ENCODE measurements around the gene GLS2. TPM values are rescaled to one million over a fixed set of nuclear protein-coding genes. Genes with fewer than 3 reads are reported as not detected.

Gene GLS2
- total and polyA plus RNA-seq, 9 of the 15 experiments (the other 6 are each of a cell fraction or from before 2014, with no cell fraction given): 0.11 TPM; not detected in 8

Other genes starting within 250 kb of the GLS2 start
Only the 7 nearest of the 16 such genes appear.
- 32.7 and 36.9 TPM in 2 replicates for gene STAT2, start 128.1 kb downstream of the GLS2 start, total RNA-seq (2014; rRNA removed)
- 38.6 and 40.3 TPM in 2 replicates for gene STAT2, start 128.1 kb downstream of the GLS2 start, total RNA-seq (2014; rRNA removed; fragmentation: Illumina TruSeq; extraction: Trizol)
- 39.1 and 40.5 TPM in 2 replicates for gene STAT2, start 128.1 kb downstream of the GLS2 start, total RNA-seq (2015; rRNA removed; fragmentation: Illumina TruSeq; extraction: Trizol)
- 46.9 and 49.3 TPM in 2 replicates for gene STAT2, start 128.1 kb downstream of the GLS2 start, total RNA-seq (2021)
- gene STAT2, start 128.1 kb downstream of the GLS2 start, polyA plus RNA-seq (2011; rRNA removed): 44.2 and 71.2 TPM in 2 replicates
- gene STAT2, start 128.1 kb downstream of the GLS2 start, polyA plus RNA-seq (2014; fragmentation: Illumina TruSeq; extraction: Trizol): 38.2 and 39.2 TPM in 2 replicates
- gene STAT2, start 128.1 kb downstream of the GLS2 start, polyA plus RNA-seq (2014; fragmentation: Nextera tagmentation; extraction: Ambion mirVana): 10 to 100 TPM; 15.5 to 16.9 TPM
- 39.1 and 40.1 TPM in 2 replicates for gene STAT2, start 128.1 kb downstream of the GLS2 start, polyA plus RNA-seq (2014; rRNA removed)
- gene APOF, start 125.3 kb downstream of the GLS2 start, total RNA-seq (2014; rRNA removed): 0.09 TPM in 1 of 2 replicates, not detected in the other
- not detected in 2 replicates for gene APOF, start 125.3 kb downstream of the GLS2 start, total RNA-seq (2014; rRNA removed; fragmentation: Illumina TruSeq; extraction: Trizol)
- gene APOF, start 125.3 kb downstream of the GLS2 start, total RNA-seq (2015; rRNA removed; fragmentation: Illumina TruSeq; extraction: Trizol): not detected in 2 replicates
- gene APOF, start 125.3 kb downstream of the GLS2 start, total RNA-seq (2021): 0.09 TPM in 1 of 2 replicates, not detected in the other
- not detected in 2 replicates for gene APOF, start 125.3 kb downstream of the GLS2 start, polyA plus RNA-seq (2011; rRNA removed)
- not detected in 2 replicates for gene APOF, start 125.3 kb downstream of the GLS2 start, polyA plus RNA-seq (2014; fragmentation: Illumina TruSeq; extraction: Trizol)
- under 1 TPM; 0.14 to 0.15 TPM for gene APOF, start 125.3 kb downstream of the GLS2 start, polyA plus RNA-seq (2014; fragmentation: Nextera tagmentation; extraction: Ambion mirVana)
- not detected in 2 replicates for gene APOF, start 125.3 kb downstream of the GLS2 start, polyA plus RNA-seq (2014; rRNA removed)
- gene TIMELESS, start 38.7 kb downstream of the GLS2 start, total RNA-seq (2014; rRNA removed): 49.8 and 52.2 TPM in 2 replicates
- 27.8 and 29.7 TPM in 2 replicates for gene TIMELESS, start 38.7 kb downstream of the GLS2 start, total RNA-seq (2014; rRNA removed; fragmentation: Illumina TruSeq; extraction: Trizol)
- gene TIMELESS, start 38.7 kb downstream of the GLS2 start, total RNA-seq (2015; rRNA removed; fragmentation: Illumina TruSeq; extraction: Trizol): 32.4 and 35.8 TPM in 2 replicates
- gene TIMELESS, start 38.7 kb downstream of the GLS2 start, total RNA-seq (2021): 53.5 and 59.2 TPM in 2 replicates
- gene TIMELESS, start 38.7 kb downstream of the GLS2 start, polyA plus RNA-seq (2011; rRNA removed): 14.9 and 16.7 TPM in 2 replicates
- 54.4 and 58.1 TPM in 2 replicates for gene TIMELESS, start 38.7 kb downstream of the GLS2 start, polyA plus RNA-seq (2014; fragmentation: Illumina TruSeq; extraction: Trizol)
- gene TIMELESS, start 38.7 kb downstream of the GLS2 start, polyA plus RNA-seq (2014; fragmentation: Nextera tagmentation; extraction: Ambion mirVana): 10 to 100 TPM; 11.9 to 17.8 TPM
- gene TIMELESS, start 38.7 kb downstream of the GLS2 start, polyA plus RNA-seq (2014; rRNA removed): 43.5 and 49.1 TPM in 2 replicates
- gene MIP, start 33.5 kb downstream of the GLS2 start, total RNA-seq (2014; rRNA removed): 0.36 TPM in 1 of 2 replicates, not detected in the other
- not detected in 2 replicates for gene MIP, start 33.5 kb downstream of the GLS2 start, total RNA-seq (2014; rRNA removed; fragmentation: Illumina TruSeq; extraction: Trizol)
- gene MIP, start 33.5 kb downstream of the GLS2 start, total RNA-seq (2015; rRNA removed; fragmentation: Illumina TruSeq; extraction: Trizol): 0.08 TPM in 1 of 2 replicates, not detected in the other
- gene MIP, start 33.5 kb downstream of the GLS2 start, total RNA-seq (2021): 0.29 TPM in 1 of 2 replicates, not detected in the other
- 0.08 TPM in 1 of 2 replicates, not detected in the other for gene MIP, start 33.5 kb downstream of the GLS2 start, polyA plus RNA-seq (2011; rRNA removed)
- 0.09 TPM in 1 of 2 replicates, not detected in the other for gene MIP, start 33.5 kb downstream of the GLS2 start, polyA plus RNA-seq (2014; fragmentation: Illumina TruSeq; extraction: Trizol)
- under 1 TPM; 0.14 to 0.24 TPM for gene MIP, start 33.5 kb downstream of the GLS2 start, polyA plus RNA-seq (2014; fragmentation: Nextera tagmentation; extraction: Ambion mirVana)
- gene MIP, start 33.5 kb downstream of the GLS2 start, polyA plus RNA-seq (2014; rRNA removed): not detected in 2 replicates
- gene SPRYD4, start 19.6 kb downstream of the GLS2 start, total RNA-seq (2014; rRNA removed): 1.8 and 2.4 TPM in 2 replicates
- 2.5 and 2.7 TPM in 2 replicates for gene SPRYD4, start 19.6 kb downstream of the GLS2 start, total RNA-seq (2014; rRNA removed; fragmentation: Illumina TruSeq; extraction: Trizol)
- 2.3 and 2.6 TPM in 2 replicates for gene SPRYD4, start 19.6 kb downstream of the GLS2 start, total RNA-seq (2015; rRNA removed; fragmentation: Illumina TruSeq; extraction: Trizol)
- 2.6 and 2.8 TPM in 2 replicates for gene SPRYD4, start 19.6 kb downstream of the GLS2 start, total RNA-seq (2021)
- gene SPRYD4, start 19.6 kb downstream of the GLS2 start, polyA plus RNA-seq (2011; rRNA removed): 3.3 and 3.9 TPM in 2 replicates
- gene SPRYD4, start 19.6 kb downstream of the GLS2 start, polyA plus RNA-seq (2014; fragmentation: Illumina TruSeq; extraction: Trizol): 2.9 and 3.1 TPM in 2 replicates
- 1 to 10 TPM; 3.8 to 4.7 TPM for gene SPRYD4, start 19.6 kb downstream of the GLS2 start, polyA plus RNA-seq (2014; fragmentation: Nextera tagmentation; extraction: Ambion mirVana)
- gene SPRYD4, start 19.6 kb downstream of the GLS2 start, polyA plus RNA-seq (2014; rRNA removed): 2.6 and 2.7 TPM in 2 replicates
- gene RBMS2, start 33.7 kb upstream of the GLS2 start, total RNA-seq (2014; rRNA removed): 0.09 and 0.12 TPM in 2 replicates
- gene RBMS2, start 33.7 kb upstream of the GLS2 start, total RNA-seq (2014; rRNA removed; fragmentation: Illumina TruSeq; extraction: Trizol): 0.25 and 1.2 TPM in 2 replicates
- gene RBMS2, start 33.7 kb upstream of the GLS2 start, total RNA-seq (2015; rRNA removed; fragmentation: Illumina TruSeq; extraction: Trizol): 0.19 and 0.29 TPM in 2 replicates
- gene RBMS2, start 33.7 kb upstream of the GLS2 start, total RNA-seq (2021): 0.66 and 2.4 TPM in 2 replicates
- gene RBMS2, start 33.7 kb upstream of the GLS2 start, polyA plus RNA-seq (2011; rRNA removed): 1.3 and 1.5 TPM in 2 replicates
- 0.44 and 10.5 TPM in 2 replicates for gene RBMS2, start 33.7 kb upstream of the GLS2 start, polyA plus RNA-seq (2014; fragmentation: Illumina TruSeq; extraction: Trizol)
- under 1 TPM; 0.08 to 0.31 TPM for gene RBMS2, start 33.7 kb upstream of the GLS2 start, polyA plus RNA-seq (2014; fragmentation: Nextera tagmentation; extraction: Ambion mirVana)
- gene RBMS2, start 33.7 kb upstream of the GLS2 start, polyA plus RNA-seq (2014; rRNA removed): 0.36 and 0.78 TPM in 2 replicates
- 26.2 and 30.6 TPM in 2 replicates for gene BAZ2A, start 142.2 kb upstream of the GLS2 start, total RNA-seq (2014; rRNA removed)
- gene BAZ2A, start 142.2 kb upstream of the GLS2 start, total RNA-seq (2014; rRNA removed; fragmentation: Illumina TruSeq; extraction: Trizol): 18.4 and 22.5 TPM in 2 replicates
- gene BAZ2A, start 142.2 kb upstream of the GLS2 start, total RNA-seq (2015; rRNA removed; fragmentation: Illumina TruSeq; extraction: Trizol): 18.6 and 24.1 TPM in 2 replicates
- gene BAZ2A, start 142.2 kb upstream of the GLS2 start, total RNA-seq (2021): 72.1 and 86.4 TPM in 2 replicates
- 60.2 and 106 TPM in 2 replicates for gene BAZ2A, start 142.2 kb upstream of the GLS2 start, polyA plus RNA-seq (2011; rRNA removed)
- gene BAZ2A, start 142.2 kb upstream of the GLS2 start, polyA plus RNA-seq (2014; fragmentation: Illumina TruSeq; extraction: Trizol): 74.3 and 82.1 TPM in 2 replicates
- gene BAZ2A, start 142.2 kb upstream of the GLS2 start, polyA plus RNA-seq (2014; fragmentation: Nextera tagmentation; extraction: Ambion mirVana): 10 to 100 TPM in 1 of 2 experiments, 1 to 10 TPM in 1; 4.5 to 22.2 TPM
- gene BAZ2A, start 142.2 kb upstream of the GLS2 start, polyA plus RNA-seq (2014; rRNA removed): 40.9 and 52.4 TPM in 2 replicates

Measured in K562 (cell line).